Calu3 (cell line): ENCODE data around the gene SULT4A1. TPM values are rescaled to one million over a fixed set of nuclear protein-coding genes. Genes with fewer than 3 reads are reported as not detected.

Source experiments
- BruUV-seq: library from RNA; stranded (reverse); fragments of 400-500 nt; replicated peaks from 2 replicates; lab custom pipeline; 2021; lab: Mats Ljungman, UMichigan
- CTCF ChIA-PET: fragments of 300-600 bp; sonication (Branson Sonifier 250); formaldehyde crosslinking; loops from one replicate; lab custom pipeline; 2022; ENCODE audit warnings: antibody characterized with exemption; lab: Charles Lee
- DNase-seq: peaks from one replicate; pipeline ENCODE4 v3.0.0; 2022
- H3K27ac Mint-ChIP-seq: one replicate; pipeline ENCODE4 v1.8.0; 2022; ENCODE audit warnings: mixed read lengths; ENCODE audit not compliant: unreplicated experiment
- H3K27me3 Mint-ChIP-seq: one replicate; pipeline ENCODE4 v1.8.0; 2022; ENCODE audit warnings: mixed read lengths; ENCODE audit not compliant: unreplicated experiment
- H3K36me3 Mint-ChIP-seq: one replicate; pipeline ENCODE4 v1.8.0; 2022; ENCODE audit warnings: mild to moderate bottlenecking, moderate library complexity, mixed read lengths; ENCODE audit not compliant: insufficient read depth, unreplicated experiment
- H3K4me1 Mint-ChIP-seq: one replicate; pipeline ENCODE4 v1.8.0; 2022; ENCODE audit warnings: mild to moderate bottlenecking, low read depth, mixed read lengths; ENCODE audit not compliant: unreplicated experiment
- H3K4me3 Mint-ChIP-seq: one replicate; pipeline ENCODE4 v1.8.0; 2022; ENCODE audit warnings: mild to moderate bottlenecking, low read depth, moderate library complexity, mixed read lengths; ENCODE audit not compliant: unreplicated experiment
- H3K9me3 Mint-ChIP-seq: one replicate; pipeline ENCODE4 v1.8.0; 2022; ENCODE audit warnings: low read depth, mixed read lengths; ENCODE audit not compliant: unreplicated experiment
- CTCF ChIP-seq: fragments of 200-600 bp; IDR thresholded peaks from one replicate; pipeline ENCODE4 v1.8.0; 2022; ENCODE audit warnings: antibody characterized with exemption; ENCODE audit not compliant: unreplicated experiment
- intact Hi-C: fragments of 100-400 bp; cut with micrococcal nuclease; formaldehyde crosslinking; loops from one replicate; pipeline ENCODE4 v1.10.0; 2022; ENCODE audit not compliant: unreplicated experiment
- total RNA-seq: library from RNA; stranded (reverse); gene quantifications from 2 replicates; pipeline ENCODE4 v1.2.3, GENCODE V29; 2022

SULT4A1 gene
- total RNA-seq, 1 experiment from 2014 or later: 9.1 TPM

- TF ChIP-seq CTCF: no peak
- Mint-ChIP-seq H3K9me3 (peaks cover 5% of the 10 kb centered on the region), H3K4me3 (no peak overlapping the region), H3K36me3 (peaks cover 16% of the 10 kb centered on the region), H3K4me1 (no peaks in the 10 kb centered on the region), H3K27ac (no peak overlapping the region), H3K27me3 (peaks cover 10% of the 10 kb centered on the region)
- no TSS peak for BruUV-seq
- CTCF ChIA-PET: no interaction called here
- DNase-seq: no peak
- intact Hi-C loops: no loop called here
Measured at GRCh38 chr22:43859176-43859575, 3.1 kb downstream of the SULT4A1 start.

GRCh38 chr22:43858156-43858895 is 4.0 kb downstream of the SULT4A1 start:
- H3K27me3 Mint-ChIP-seq: peaks cover 2% of the 10 kb centered on the region
- intact Hi-C loops: no loop called here
- no peak for TF ChIP-seq CTCF
- H3K27ac Mint-ChIP-seq: no peak overlapping the region
- H3K36me3 Mint-ChIP-seq: peaks cover 16% of the 10 kb centered on the region
- DNase-seq: no peak
- BruUV-seq: no TSS peak
- CTCF ChIA-PET: no interaction called here
- no peaks in the 10 kb centered on the region for H3K4me1 Mint-ChIP-seq
- H3K4me3 Mint-ChIP-seq: no peak overlapping the region
- peaks cover 5% of the 10 kb centered on the region for H3K9me3 Mint-ChIP-seq

- DNase-seq: no peak
- intact Hi-C loops: no loop called here
- peaks cover 8% of the 10 kb centered on the region for H3K36me3 Mint-ChIP-seq
- no peaks in the 10 kb centered on the region for H3K4me1 Mint-ChIP-seq
- H3K27me3 Mint-ChIP-seq: no peaks in the 10 kb centered on the region
- no peak for TF ChIP-seq CTCF
- no peak overlapping the region for H3K27ac Mint-ChIP-seq
- no TSS peak for BruUV-seq
- CTCF ChIA-PET: no interaction called here
- H3K9me3 Mint-ChIP-seq: peaks cover 5% of the 10 kb centered on the region
- no peak overlapping the region for H3K4me3 Mint-ChIP-seq
Measured at GRCh38 chr22:43857367-43857766, 4.9 kb downstream of the SULT4A1 start.

GRCh38 chr22:43855431-43855830 is 6.9 kb downstream of the SULT4A1 start:
- H3K4me3 Mint-ChIP-seq: no peak overlapping the region
- H3K27ac Mint-ChIP-seq: no peak overlapping the region
- CTCF ChIA-PET: no interaction called here

More at GRCh38 chr22:43855431-43855830, 6.9 kb downstream of the SULT4A1 start:
- TF ChIP-seq CTCF: no peak
- Mint-ChIP-seq H3K36me3 (no peaks in the 10 kb centered on the region), H3K27me3 (no peaks in the 10 kb centered on the region), H3K9me3 (peaks cover 5% of the 10 kb centered on the region), H3K4me1 (no peaks in the 10 kb centered on the region)
- intact Hi-C loops: no loop called here
- no TSS peak for BruUV-seq
- DNase-seq: no peak
